Neural crest cell (in vitro differentiated cells): Measurements from ENCODE around the gene RPP14. TPM values are rescaled to one million over a fixed set of nuclear protein-coding genes. Genes with fewer than 3 reads are reported as not detected.

Source experiments
- DNase-seq: peaks from one replicate; pipeline ENCODE4 v3.0.0; 2021; ENCODE audit warnings: low read depth, mixed read lengths, low spot score
- H3K27ac Mint-ChIP-seq: one replicate; pipeline ENCODE4 v1.8.0; 2021; ENCODE audit warnings: mild to moderate bottlenecking, mixed read lengths; ENCODE audit not compliant: unreplicated experiment
- H3K27me3 Mint-ChIP-seq: 2 replicates; pipeline ENCODE4 v1.8.0; 2021; ENCODE audit warnings: low read depth, mild to moderate bottlenecking, mixed read lengths
- H3K36me3 Mint-ChIP-seq: 2 replicates; pipeline ENCODE4 v1.8.0; 2021; ENCODE audit warnings: low read depth, mild to moderate bottlenecking, mixed read lengths
- H3K4me1 Mint-ChIP-seq: 2 replicates; pipeline ENCODE4 v1.8.0; 2021; ENCODE audit warnings: mixed read lengths
- H3K4me3 Mint-ChIP-seq: one replicate; pipeline ENCODE4 v1.8.0; 2021; ENCODE audit warnings: mild to moderate bottlenecking, mixed read lengths
- H3K9me3 Mint-ChIP-seq: 2 replicates; pipeline ENCODE4 v1.8.0; 2021; ENCODE audit warnings: mixed read lengths
- CTCF ChIP-seq: fragments of 200-600 bp; sonication (generic); conservative IDR thresholded peaks from 2 replicates; pipeline ENCODE4 v1.5.0; 2021; ENCODE audit warnings: antibody characterized with exemption, mild to moderate bottlenecking
- total RNA-seq: library from RNA; stranded (reverse); gene quantifications from 2 replicates; pipeline ENCODE4 v1.2.1, GENCODE V29; 2021

The RPP14 gene
- total RNA-seq, 1 donor from 2014 or later = 29.9 TPM

- DNase-seq = no peak
- H3K4me1 Mint-ChIP-seq = peaks cover 4% of the 10 kb centered on the region
- no peaks in the 10 kb centered on the region for H3K36me3 Mint-ChIP-seq
- peak overlapping the region; percentile 11 for H3K27ac Mint-ChIP-seq
- no peaks in the 10 kb centered on the region for H3K9me3 Mint-ChIP-seq
- no peak overlapping the region for H3K4me3 Mint-ChIP-seq
- H3K27me3 Mint-ChIP-seq = peaks cover 3% of the 10 kb centered on the region
- no peak for TF ChIP-seq CTCF
Observed at GRCh38 chr3:58353722-58354553, 47.9 kb downstream of the RPP14 start.

GRCh38 chr3:58355179-58355578, 49.1 kb downstream of the RPP14 start:
- Mint-ChIP-seq H3K36me3 (no peaks in the 10 kb centered on the region), H3K27me3 (peaks cover 3% of the 10 kb centered on the region), H3K9me3 (no peaks in the 10 kb centered on the region), H3K4me3 (no peak overlapping the region), H3K4me1 (peaks cover 4% of the 10 kb centered on the region), H3K27ac (no peak overlapping the region)
- no peak for DNase-seq
- TF ChIP-seq CTCF = no peak

- Mint-ChIP-seq H3K27ac (no peak overlapping the region), H3K4me3 (no peak overlapping the region), H3K27me3 (no peaks in the 10 kb centered on the region), H3K36me3 (no peaks in the 10 kb centered on the region), H3K9me3 (no peaks in the 10 kb centered on the region), H3K4me1 (peaks cover 4% of the 10 kb centered on the region)
- DNase-seq = no peak
- no peak for TF ChIP-seq CTCF
Observed at GRCh38 chr3:58356054-58356453, 50.0 kb downstream of the RPP14 start.

GRCh38 chr3:58357402-58357801, 51.4 kb downstream of the RPP14 start:
- Mint-ChIP-seq H3K4me1 (peaks cover 3% of the 10 kb centered on the region), H3K9me3 (no peaks in the 10 kb centered on the region), H3K27me3 (no peaks in the 10 kb centered on the region), H3K4me3 (no peak overlapping the region), H3K27ac (no peak overlapping the region), H3K36me3 (no peaks in the 10 kb centered on the region)
- no peak for DNase-seq
- TF ChIP-seq CTCF = no peak

- Mint-ChIP-seq H3K4me3 (no peak overlapping the region), H3K27ac (no peak overlapping the region)
- no peak for DNase-seq
Observed at GRCh38 chr3:58358092-58358491, 52.0 kb downstream of the RPP14 start.

More at GRCh38 chr3:58358092-58358491, 52.0 kb downstream of the RPP14 start:
- no peaks in the 10 kb centered on the region for H3K4me1 Mint-ChIP-seq
- TF ChIP-seq CTCF = no peak
- no peaks in the 10 kb centered on the region for H3K9me3 Mint-ChIP-seq
- H3K27me3 Mint-ChIP-seq = no peaks in the 10 kb centered on the region
- H3K36me3 Mint-ChIP-seq = no peaks in the 10 kb centered on the region
